GM13976 (cell line): ENCODE measurements around the gene VPS33B.

Experiments
- DNase-seq: peaks from one replicate; pipeline ENCODE4 v3.0.0; 2012; ENCODE audit warnings: low spot score
- in situ Hi-C: fragments of 300-500 bp; cut with MboI; formaldehyde crosslinking; loops from one replicate; pipeline ENCODE4 v1.12.0; 2022; ENCODE audit warnings: low sequenced_read_pairs, mixed read lengths, inconsistent platforms; ENCODE audit not compliant: unreplicated experiment
- TF ChIP-seq, protein P1 (sequence below): IDR thresholded peaks from 2 replicates; pipeline ENCODE4 v1.5.1; 2012; ENCODE audit warnings: borderline replicate concordance, mild to moderate bottlenecking; ENCODE audit not compliant: insufficient read depth; ENCODE audit errors: extremely low read depth, missing control alignments, control extremely low read depth

The VPS33B gene

DNA sequence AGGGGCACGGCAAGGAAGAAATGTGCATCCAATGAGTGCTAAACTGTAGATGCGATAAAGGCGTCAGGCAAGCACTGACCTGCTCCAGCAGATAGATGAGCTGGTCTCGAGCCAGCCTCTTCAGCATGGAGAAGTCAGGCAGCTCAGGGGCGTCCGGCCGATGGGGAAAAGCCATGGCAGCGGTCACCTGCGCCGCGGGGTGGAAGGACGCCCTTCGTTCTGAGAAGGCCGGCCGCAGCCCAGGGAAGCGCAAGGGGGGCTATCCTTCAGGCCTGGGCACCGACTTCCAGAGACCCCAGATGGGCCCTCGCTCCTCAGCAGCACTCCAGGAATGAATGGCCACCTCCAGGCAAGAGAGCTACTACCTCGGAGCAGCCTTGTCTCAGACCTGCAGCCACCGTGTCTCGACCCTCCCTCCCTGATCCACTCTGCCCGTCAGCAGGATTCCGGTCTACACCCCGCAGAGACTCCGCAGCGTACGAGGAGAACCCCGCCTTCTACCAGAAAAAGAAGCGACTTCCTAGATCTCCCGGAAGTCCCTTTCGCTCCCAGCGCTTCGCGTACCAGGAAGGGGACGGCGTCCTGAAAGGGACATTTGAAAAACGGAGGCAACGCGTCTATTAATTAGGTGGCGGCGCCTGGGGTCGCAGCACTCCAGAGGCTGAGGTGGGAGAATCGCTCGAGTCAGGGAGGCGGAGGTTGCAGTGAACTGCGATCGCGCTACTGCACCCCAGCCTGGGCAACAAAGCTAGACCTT lies at the start of gene VPS33B:
Gene VPS33B, minus strand, starts transcription at position 520 of the 757 bp plus-strand sequence. Its CDS starts 345 bp downstream, at position 175.
- in situ Hi-C loops = no loop called here
- peak; percentile 80 for DNase-seq
- TF ChIP-seq, protein P1, sequence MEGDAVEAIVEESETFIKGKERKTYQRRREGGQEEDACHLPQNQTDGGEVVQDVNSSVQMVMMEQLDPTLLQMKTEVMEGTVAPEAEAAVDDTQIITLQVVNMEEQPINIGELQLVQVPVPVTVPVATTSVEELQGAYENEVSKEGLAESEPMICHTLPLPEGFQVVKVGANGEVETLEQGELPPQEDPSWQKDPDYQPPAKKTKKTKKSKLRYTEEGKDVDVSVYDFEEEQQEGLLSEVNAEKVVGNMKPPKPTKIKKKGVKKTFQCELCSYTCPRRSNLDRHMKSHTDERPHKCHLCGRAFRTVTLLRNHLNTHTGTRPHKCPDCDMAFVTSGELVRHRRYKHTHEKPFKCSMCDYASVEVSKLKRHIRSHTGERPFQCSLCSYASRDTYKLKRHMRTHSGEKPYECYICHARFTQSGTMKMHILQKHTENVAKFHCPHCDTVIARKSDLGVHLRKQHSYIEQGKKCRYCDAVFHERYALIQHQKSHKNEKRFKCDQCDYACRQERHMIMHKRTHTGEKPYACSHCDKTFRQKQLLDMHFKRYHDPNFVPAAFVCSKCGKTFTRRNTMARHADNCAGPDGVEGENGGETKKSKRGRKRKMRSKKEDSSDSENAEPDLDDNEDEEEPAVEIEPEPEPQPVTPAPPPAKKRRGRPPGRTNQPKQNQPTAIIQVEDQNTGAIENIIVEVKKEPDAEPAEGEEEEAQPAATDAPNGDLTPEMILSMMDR = no peak

DNA sequence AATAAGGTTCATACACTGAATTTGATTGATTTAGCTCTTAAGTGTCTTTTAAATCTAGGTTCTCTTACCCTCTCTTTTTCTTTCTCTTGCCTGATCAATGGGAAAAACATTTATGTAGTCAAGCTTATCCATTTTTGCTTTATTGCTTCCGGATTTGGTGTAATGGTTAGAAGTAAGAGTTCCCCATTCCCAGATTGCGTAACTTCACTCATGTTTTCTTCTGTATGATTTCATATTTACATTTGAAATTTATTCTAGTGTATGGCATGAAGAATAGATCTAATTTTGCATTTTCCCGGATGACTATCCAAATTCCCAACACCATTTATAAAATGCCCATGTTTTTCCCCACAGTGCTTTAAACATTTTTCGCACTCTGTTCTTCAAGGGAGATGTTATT lies 49.8 kb upstream of the VPS33B start:
- DNase-seq = no peak
- in situ Hi-C loops = no loop called here
- TF ChIP-seq, protein P1 = no peak

DNA sequence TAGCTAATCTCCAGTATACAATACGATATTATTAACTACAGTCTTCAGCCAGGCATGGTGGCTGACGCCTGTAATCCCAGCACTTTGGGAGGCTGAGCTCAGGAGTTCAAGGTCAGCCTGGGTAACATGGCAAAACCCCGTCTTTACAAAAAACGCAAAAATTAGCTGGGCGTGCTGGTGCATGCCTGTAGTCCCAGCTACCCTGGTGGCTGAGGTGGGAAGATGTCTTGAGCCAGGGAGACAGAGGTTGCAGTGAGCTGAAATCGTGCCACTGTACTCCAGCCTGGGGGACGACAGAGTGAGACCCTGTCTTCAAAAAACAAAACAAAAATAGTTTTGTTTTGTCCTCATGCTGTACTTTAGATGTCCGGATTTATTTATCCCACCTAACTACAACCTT lies 48.5 kb upstream of the VPS33B start:
- no peak for DNase-seq
- in situ Hi-C loops = no loop called here
- TF ChIP-seq, protein P1 = no peak

DNA sequence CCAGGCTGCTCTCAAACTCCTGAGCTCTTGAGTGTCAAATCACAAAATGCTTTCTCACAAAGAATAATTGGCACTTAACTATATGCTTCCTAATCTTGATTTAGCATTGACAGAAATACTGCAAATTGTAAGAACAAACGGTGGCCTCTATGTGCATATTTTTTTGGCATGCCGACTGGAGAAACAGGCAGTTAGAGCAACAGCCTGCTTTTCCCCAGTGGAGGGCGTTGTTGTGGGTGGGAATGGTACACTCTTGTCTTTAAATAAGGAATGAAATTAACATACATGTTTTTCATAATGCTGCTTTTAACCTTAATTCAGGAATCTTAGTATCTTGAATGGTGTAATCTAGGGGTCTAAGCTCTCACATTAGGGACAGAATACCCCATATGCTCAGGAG lies 46.6 kb upstream of the VPS33B start:
- in situ Hi-C loops = no loop called here
- TF ChIP-seq, protein P1 = no peak
- DNase-seq = no peak

DNA sequence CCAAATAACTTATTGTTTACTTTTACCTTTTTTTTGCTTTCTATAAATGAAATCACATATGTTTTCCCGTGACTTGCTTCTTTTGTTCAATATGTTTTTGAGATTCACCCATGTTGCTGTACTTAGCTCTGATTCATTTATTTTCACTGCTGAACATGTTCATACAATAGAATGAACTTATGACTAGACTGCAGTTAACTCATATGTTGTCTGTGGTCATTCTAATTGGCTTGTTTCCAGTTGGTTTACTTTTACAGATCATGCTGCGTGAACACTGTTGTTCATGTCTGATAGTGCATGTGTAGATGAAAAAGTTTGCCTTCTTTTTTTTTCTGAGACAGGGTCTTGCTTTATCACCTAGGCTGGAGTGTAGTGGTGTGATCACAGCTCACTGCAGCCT lies 46.0 kb upstream of the VPS33B start:
- in situ Hi-C loops = no loop called here
- TF ChIP-seq, protein P1 = no peak
- no peak for DNase-seq

DNA sequence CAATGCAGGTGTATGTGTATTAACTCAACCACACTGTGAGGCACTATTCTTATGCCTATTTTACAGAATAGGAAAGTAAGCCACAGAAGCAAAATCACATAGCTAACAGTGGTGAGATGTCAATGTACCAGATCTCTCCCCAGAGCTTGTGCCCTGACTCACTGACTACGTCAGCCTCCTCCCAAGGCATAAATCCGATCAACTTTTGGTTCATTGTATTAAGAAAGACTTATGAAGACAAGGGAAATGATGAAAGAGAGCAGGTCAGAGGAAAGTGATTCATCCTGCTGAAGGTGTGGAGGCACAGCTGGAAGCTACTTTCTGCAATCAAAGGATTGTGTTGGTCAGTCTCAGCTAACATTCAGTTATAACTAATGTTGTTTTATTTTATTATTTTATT lies 44.6 kb upstream of the VPS33B start:
- TF ChIP-seq, protein P1 = no peak
- in situ Hi-C loops = no loop called here
- no peak for DNase-seq
